OCI-LY1 (cell line): ENCODE results near the gene LHX6.

Source experiments
- EZH2 ChIP-seq: fragments of 200-600 bp; sonication (generic), shearing (Covaris generic); IDR thresholded peaks from 2 replicates; pipeline ENCODE4 v1.8.0; 2017; ENCODE audit warnings: borderline replicate concordance, mixed run types, mild to moderate bottlenecking, antibody characterized with exemption, low read length, moderate library complexity, mixed read lengths
- TF ChIP-seq, protein P1 (sequence below): fragments of 200-600 bp; sonication (generic), shearing (Covaris generic); IDR thresholded peaks from 2 replicates; pipeline ENCODE4 v1.5.1; 2017; ENCODE audit warnings: mild to moderate bottlenecking, antibody characterized with exemption, low read length, moderate library complexity, mixed read lengths

DNA sequence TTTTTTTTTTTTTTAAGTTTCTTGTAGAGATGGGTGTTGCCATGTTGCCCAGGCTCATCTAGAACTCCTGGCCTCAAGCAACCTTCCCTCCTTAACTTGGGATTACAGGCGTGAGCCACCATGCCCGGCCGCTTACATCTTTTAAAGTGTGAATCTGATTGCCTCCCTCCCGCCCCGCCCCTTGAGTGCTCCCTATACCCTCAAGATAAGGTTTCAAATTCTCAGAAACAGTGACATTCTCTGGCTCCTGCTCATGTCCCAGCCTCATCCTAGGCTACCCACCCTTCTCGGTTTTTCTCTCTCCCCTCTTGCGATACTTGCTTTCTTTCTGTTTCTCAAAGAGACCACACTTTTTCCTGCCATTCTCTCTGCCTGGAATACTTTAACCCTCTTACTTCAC lies 56.6 kb downstream of the LHX6 start:
- no peak for TF ChIP-seq EZH2
- TF ChIP-seq, protein P1, sequence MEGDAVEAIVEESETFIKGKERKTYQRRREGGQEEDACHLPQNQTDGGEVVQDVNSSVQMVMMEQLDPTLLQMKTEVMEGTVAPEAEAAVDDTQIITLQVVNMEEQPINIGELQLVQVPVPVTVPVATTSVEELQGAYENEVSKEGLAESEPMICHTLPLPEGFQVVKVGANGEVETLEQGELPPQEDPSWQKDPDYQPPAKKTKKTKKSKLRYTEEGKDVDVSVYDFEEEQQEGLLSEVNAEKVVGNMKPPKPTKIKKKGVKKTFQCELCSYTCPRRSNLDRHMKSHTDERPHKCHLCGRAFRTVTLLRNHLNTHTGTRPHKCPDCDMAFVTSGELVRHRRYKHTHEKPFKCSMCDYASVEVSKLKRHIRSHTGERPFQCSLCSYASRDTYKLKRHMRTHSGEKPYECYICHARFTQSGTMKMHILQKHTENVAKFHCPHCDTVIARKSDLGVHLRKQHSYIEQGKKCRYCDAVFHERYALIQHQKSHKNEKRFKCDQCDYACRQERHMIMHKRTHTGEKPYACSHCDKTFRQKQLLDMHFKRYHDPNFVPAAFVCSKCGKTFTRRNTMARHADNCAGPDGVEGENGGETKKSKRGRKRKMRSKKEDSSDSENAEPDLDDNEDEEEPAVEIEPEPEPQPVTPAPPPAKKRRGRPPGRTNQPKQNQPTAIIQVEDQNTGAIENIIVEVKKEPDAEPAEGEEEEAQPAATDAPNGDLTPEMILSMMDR: no peak
